Measurements from ENCODE around the gene LYSMD2. TPM values are rescaled to one million over a fixed set of nuclear protein-coding genes. Genes with fewer than 3 reads are reported as not detected.

The LYSMD2 gene
- polyA plus RNA-seq, 3 donors, result 33.2 to 64.7 (median 50.5) TPM

DNA sequence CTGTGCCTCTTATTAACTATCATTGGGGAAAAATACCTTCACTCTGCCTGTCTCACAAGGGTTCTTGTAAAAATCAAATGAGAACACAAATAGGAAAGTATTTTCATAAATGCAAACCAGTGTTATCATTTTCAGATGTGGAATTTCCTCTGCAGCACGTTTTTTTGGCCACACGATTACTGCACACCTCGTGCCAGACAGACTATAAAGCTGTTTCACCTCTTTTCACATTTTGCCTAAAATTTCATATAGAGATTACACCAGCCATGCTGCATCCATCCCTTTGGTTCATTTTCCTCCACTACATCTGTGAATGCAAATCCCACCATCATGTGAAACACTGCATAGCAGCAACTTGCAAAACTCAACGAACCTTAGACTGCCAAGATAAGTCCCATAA lies 12.7 kb upstream of the LYSMD2 start:
- Mint-ChIP-seq H3K27ac (no peak overlapping the region), H3K27me3 (ENCODE audit: low read depth in 3 of 3) (peaks cover 16 to 17% (median 16%) of the 10 kb centered on the region in 3 donors), H3K36me3 (no peaks in the 10 kb centered on the region), H3K9me3 (peaks cover 0 to 4% (median 0%) of the 10 kb centered on the region in 7 donors), H3K4me3 (peak overlapping the region in 1 of 2 donors; percentile 92), H3K4me1 (peaks cover 41% of the 10 kb centered on the region)
- TF ChIP-seq, protein P1, sequence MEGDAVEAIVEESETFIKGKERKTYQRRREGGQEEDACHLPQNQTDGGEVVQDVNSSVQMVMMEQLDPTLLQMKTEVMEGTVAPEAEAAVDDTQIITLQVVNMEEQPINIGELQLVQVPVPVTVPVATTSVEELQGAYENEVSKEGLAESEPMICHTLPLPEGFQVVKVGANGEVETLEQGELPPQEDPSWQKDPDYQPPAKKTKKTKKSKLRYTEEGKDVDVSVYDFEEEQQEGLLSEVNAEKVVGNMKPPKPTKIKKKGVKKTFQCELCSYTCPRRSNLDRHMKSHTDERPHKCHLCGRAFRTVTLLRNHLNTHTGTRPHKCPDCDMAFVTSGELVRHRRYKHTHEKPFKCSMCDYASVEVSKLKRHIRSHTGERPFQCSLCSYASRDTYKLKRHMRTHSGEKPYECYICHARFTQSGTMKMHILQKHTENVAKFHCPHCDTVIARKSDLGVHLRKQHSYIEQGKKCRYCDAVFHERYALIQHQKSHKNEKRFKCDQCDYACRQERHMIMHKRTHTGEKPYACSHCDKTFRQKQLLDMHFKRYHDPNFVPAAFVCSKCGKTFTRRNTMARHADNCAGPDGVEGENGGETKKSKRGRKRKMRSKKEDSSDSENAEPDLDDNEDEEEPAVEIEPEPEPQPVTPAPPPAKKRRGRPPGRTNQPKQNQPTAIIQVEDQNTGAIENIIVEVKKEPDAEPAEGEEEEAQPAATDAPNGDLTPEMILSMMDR (IDR thresholded peaks at IDR 0.05), result no peak
- DNase-seq, result no peak
- Histone ChIP-seq H2AFZ (ENCODE audit: insufficient read depth, low read depth, low read length, poor library complexity, severe bottlenecking) (no peak overlapping the region), H3K4me1 (ENCODE audit: control insufficient read depth in 1 of 2, insufficient read depth in 2 of 2, low read length in 2 of 2) (peaks cover 38 to 40% of the 10 kb centered on the region in 2 donors), H3K9ac (ENCODE audit: insufficient read depth, low read length, poor library complexity, severe bottlenecking) (no peak overlapping the region), H3K27me3 (ENCODE audit: control insufficient read depth in 2 of 2, insufficient read depth in 2 of 2, low read length in 2 of 2) (peaks cover 12 to 15% of the 10 kb centered on the region in 2 donors), H3K79me2 (ENCODE audit: insufficient read depth, low read length) (peaks cover 28% of the 10 kb centered on the region), H3K9me3 (replicated peaks in 1 of 2; ENCODE audit: control insufficient read depth in 1 of 2, insufficient read depth in 1 of 2, low read length in 2 of 2) (no peaks in the 10 kb centered on the region), H3K36me3 (replicated peaks in 1 of 2; ENCODE audit: control insufficient read depth in 1 of 2, insufficient read depth in 2 of 2, low read length in 2 of 2) (no peaks in the 10 kb centered on the region), H4K20me1 (ENCODE audit: insufficient read depth, low read length) (peaks cover 25% of the 10 kb centered on the region), H3K4me3 (replicated peaks in 1 of 3; ENCODE audit: low read depth in 2 of 3, low read length in 3 of 3) (no peak overlapping the region), H3K27ac (ENCODE audit: low read depth in 1 of 2, low read length in 2 of 2) (no peak overlapping the region), H3K4me2 (replicated peaks; ENCODE audit: extremely low read depth, low read length, poor library complexity, severe bottlenecking) (no peak overlapping the region)
- intact Hi-C loops (cut with micrococcal nuclease), result no loop called here
- WGBS (ENCODE audit: insufficient coverage), result 81% methylated on average over 3 of the region's 4 CpGs

DNA sequence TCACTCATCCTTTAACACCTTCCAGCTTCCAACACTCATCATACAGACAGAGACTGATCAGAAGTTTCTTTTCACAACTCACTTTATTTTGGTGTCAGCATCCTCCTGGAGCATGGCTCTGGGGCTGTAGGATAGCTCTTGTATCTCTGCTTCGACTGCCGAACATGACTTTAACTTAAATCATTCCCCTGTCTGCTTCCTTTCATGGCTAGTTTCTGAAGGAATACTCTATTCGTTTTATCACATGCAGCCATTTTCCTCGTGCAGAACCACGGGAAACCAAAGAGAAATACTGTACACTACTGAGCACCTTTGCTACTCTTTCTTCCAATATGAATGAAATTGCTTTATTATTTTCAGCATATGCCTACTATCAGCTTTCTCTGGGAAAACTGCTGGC lies 11.9 kb upstream of the LYSMD2 start:
- H3K9me3 Mint-ChIP-seq, result peaks cover 0 to 4% (median 0%) of the 10 kb centered on the region in 7 donors
- H3K27me3 ChIP-seq (ENCODE audit: control insufficient read depth in 2 of 2, insufficient read depth in 2 of 2, low read length in 2 of 2), result peaks cover 12 to 15% of the 10 kb centered on the region in 2 donors
- no peak overlapping the region for H3K27ac Mint-ChIP-seq
- DNase-seq, result no peak
- no peak overlapping the region for H3K27ac ChIP-seq (ENCODE audit: low read depth in 1 of 2, low read length in 2 of 2)
- H3K36me3 ChIP-seq (replicated peaks in 1 of 2; ENCODE audit: control insufficient read depth in 1 of 2, insufficient read depth in 2 of 2, low read length in 2 of 2), result no peaks in the 10 kb centered on the region
- peaks cover 32% of the 10 kb centered on the region for H3K4me1 Mint-ChIP-seq
- H3K4me2 ChIP-seq (replicated peaks; ENCODE audit: extremely low read depth, low read length, poor library complexity, severe bottlenecking), result no peak overlapping the region
- no peak overlapping the region for H2AFZ ChIP-seq (ENCODE audit: insufficient read depth, low read depth, low read length, poor library complexity, severe bottlenecking)
- H3K4me1 ChIP-seq (ENCODE audit: control insufficient read depth in 1 of 2, insufficient read depth in 2 of 2, low read length in 2 of 2), result peaks cover 29 to 31% of the 10 kb centered on the region in 2 donors
- H3K4me3 ChIP-seq (replicated peaks in 1 of 3; ENCODE audit: low read depth in 2 of 3, low read length in 3 of 3), result no peak overlapping the region
- intact Hi-C loops (cut with micrococcal nuclease), result no loop called here
- peaks cover 22% of the 10 kb centered on the region for H4K20me1 ChIP-seq (ENCODE audit: insufficient read depth, low read length)
- TF ChIP-seq, protein P1 (IDR thresholded peaks at IDR 0.05), result no peak
- 90% methylated on average over 2 of the region's 5 CpGs for WGBS (ENCODE audit: insufficient coverage)
- H3K9me3 ChIP-seq (replicated peaks in 1 of 2; ENCODE audit: control insufficient read depth in 1 of 2, insufficient read depth in 1 of 2, low read length in 2 of 2), result no peaks in the 10 kb centered on the region
- H3K4me3 Mint-ChIP-seq, result no peak overlapping the region
- H3K9ac ChIP-seq (ENCODE audit: insufficient read depth, low read length, poor library complexity, severe bottlenecking), result no peak overlapping the region
- H3K79me2 ChIP-seq (ENCODE audit: insufficient read depth, low read length), result peaks cover 21% of the 10 kb centered on the region
- peaks cover 14 to 17% (median 16%) of the 10 kb centered on the region in 3 donors for H3K27me3 Mint-ChIP-seq (ENCODE audit: low read depth in 3 of 3)
- H3K36me3 Mint-ChIP-seq, result no peaks in the 10 kb centered on the region

Measured in CD14-positive monocyte (primary cell).